Fibroblast of lung (primary cell): ENCODE results near the gene GPC6.

Experiments used
- EZH2 ChIP-seq: IDR thresholded peaks from 2 replicates; pipeline ENCODE4 v1.5.1; 2012; ENCODE audit warnings: low read length, control low read depth, mild to moderate bottlenecking; ENCODE audit errors: missing control alignments
- TF ChIP-seq, protein P1 (sequence below), 2 donors: IDR thresholded peaks in 1 of 2; conservative IDR thresholded peaks in 1 of 2; 1 replicate in 1 of 2; 2 replicates in 1 of 2; pipeline ENCODE4 v1.5.1; 2011 to 2012; ENCODE audit warnings: low read length in 2 of 2, control low read depth in 1 of 2, inconsistent platforms in 1 of 2, low read depth in 1 of 2, mild to moderate bottlenecking in 1 of 2

DNA sequence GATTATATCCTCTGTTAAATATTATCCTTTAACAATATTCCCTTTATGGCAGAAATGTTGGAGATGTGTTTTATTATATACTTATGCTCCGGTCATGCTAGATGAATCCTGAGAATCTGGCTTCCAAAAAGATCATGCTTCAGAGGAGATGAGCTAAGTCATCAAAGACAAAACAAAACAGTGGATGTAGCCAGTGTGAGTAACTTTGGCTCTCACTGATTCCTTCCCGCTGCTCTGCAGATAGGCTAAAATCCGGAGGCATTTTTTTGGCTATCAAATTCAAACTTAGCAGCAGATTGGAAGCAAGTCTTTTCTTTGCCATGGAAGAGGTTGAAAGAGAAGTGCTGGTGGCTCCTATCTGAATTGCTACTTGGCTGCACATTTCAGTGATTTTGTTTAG is 295.9 kb downstream of the GPC6 start:
- TF ChIP-seq, protein P1, sequence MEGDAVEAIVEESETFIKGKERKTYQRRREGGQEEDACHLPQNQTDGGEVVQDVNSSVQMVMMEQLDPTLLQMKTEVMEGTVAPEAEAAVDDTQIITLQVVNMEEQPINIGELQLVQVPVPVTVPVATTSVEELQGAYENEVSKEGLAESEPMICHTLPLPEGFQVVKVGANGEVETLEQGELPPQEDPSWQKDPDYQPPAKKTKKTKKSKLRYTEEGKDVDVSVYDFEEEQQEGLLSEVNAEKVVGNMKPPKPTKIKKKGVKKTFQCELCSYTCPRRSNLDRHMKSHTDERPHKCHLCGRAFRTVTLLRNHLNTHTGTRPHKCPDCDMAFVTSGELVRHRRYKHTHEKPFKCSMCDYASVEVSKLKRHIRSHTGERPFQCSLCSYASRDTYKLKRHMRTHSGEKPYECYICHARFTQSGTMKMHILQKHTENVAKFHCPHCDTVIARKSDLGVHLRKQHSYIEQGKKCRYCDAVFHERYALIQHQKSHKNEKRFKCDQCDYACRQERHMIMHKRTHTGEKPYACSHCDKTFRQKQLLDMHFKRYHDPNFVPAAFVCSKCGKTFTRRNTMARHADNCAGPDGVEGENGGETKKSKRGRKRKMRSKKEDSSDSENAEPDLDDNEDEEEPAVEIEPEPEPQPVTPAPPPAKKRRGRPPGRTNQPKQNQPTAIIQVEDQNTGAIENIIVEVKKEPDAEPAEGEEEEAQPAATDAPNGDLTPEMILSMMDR (conservative IDR thresholded peaks at IDR 0.05 in 1 of 2, IDR thresholded peaks at IDR 0.05 in 1 of 2; ENCODE audit: low read depth in 1 of 2, low read length in 2 of 2): no peak
- no peak for TF ChIP-seq EZH2
